Stimulated activated CD8-positive, alpha-beta memory T cell treated with anti-CD3 and anti-CD28 coated beads, Interleukin-4, amount 100 ng/mL, for 1 hour (primary cell): ENCODE results near the gene APP.
"Not testable (repeated sequence)": the region's sequence is repeated elsewhere in the genome, so short reads cannot be mapped to it uniquely, and the experiment has no call there.

Source experiments
- DNase-seq, 2 donors: peaks; one replicate each; pipeline ENCODE4 v3.0.0-alpha.2; 2020; ENCODE audit warnings: low read depth in 2 of 2, low spot score in 1 of 2

Gene APP

DNA sequence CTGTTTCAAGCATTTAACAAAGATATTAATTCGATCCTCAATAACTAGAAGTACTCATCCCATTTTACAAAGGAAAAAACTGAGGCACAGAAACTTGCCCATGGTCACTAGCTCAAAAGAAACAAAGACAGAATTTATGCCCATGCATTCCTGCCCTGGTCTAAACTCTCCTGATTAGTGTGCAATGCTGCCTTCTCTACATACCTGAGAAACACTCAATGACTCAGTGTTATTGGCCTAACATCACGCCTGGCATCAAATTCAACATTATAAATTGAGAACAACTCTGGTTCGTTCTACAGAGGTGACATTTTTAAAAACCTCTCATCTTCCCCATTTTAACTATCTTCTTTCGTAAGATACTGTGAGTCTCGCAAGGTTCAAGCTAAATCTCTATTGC lies 5.2 kb downstream of the APP start:
- DNase-seq = no peak

DNA sequence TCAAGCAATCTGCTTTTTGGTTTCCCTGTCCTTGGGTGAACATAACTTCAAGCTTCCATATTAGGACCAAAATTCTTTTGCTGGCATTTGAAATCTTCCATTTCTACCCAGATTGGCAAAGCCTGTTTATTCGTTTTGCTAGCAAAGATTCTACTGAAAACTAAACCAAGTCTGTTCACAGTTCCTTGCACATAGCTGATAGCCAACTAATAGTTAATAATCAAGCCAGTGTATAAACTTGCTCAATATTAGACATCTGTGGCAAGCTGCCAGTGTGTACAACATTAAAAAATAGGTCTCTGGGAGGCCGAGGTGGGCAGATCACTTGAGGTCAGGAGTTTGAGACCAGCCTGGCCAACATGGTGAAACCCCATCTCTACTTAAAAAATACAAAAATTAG lies 6.3 kb downstream of the APP start:
- no peak for DNase-seq

GRCh38 chr21:26162081-26162480 lies 8.5 kb downstream of the APP start:
- DNase-seq = no peak

DNA sequence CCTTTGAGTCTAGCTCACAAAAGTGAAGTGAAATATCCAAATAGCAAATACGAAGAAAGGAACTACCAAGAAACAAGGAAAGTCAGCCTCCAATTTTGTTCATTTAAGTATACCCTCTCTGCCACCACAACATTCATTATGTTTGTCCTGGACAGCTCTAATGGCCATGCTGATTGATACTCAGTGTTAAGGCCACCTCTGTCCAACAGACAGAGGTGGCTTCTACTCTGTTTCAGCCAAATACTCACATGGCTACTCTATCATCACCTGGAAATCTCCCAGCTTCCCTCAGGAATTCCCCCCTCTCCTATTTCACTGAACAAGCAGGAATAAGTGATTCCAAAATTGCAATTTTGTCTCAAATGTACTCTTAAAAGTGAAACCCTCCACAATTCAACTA lies 10.7 kb downstream of the APP start:
- no peak for DNase-seq

GRCh38 chr21:26157801-26158200 lies 12.8 kb downstream of the APP start:
- DNase-seq = no peak

GRCh38 chr21:26154753-26155152 lies 15.8 kb downstream of the APP start:
- DNase-seq = no peak

GRCh38 chr21:26153758-26154157 lies 16.8 kb downstream of the APP start:
- no peak for DNase-seq

GRCh38 chr21:26148840-26149354 lies 21.7 kb downstream of the APP start:
- no peak for DNase-seq

DNA sequence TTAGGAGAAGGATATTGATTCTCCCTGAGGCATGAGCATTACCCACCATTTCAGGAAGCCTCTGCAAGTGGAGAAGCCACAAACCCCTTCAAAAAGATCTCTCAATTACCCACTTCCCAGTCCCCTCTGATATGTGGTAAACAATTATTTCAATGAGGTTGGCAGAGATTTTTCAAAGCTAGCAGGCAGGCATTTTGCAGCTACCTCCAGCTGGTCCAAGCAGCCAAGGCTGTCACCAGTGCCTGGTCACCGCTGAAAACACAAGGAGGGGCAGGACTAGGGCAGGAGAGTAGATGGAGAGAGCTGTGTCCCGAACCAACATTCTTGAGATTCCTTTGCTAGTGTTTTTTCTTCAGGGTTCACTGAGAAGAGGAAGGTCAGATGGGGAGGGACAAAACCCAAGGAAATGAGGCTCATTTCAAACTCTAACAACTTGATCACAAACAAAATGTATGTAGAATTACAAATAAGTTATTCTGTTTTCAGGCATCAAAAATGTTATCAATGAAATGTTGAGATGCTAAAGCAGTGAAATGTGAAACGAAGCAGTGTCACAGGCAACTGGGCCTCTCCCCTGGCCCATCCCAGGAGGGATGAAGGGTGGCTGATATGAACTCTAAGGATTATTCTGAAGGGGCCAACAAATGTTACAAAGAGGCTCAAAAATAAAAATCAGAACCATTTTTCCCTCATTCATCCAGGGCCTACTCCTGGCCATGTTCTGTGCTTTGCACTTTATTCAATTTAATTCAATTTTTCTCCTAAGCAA lies 22.3 kb downstream of the APP start:
- no peak for DNase-seq

GRCh38 chr21:26147535-26147934 lies 23.0 kb downstream of the APP start:
- no peak for DNase-seq

GRCh38 chr21:26146681-26147080 lies 23.9 kb downstream of the APP start:
- no peak for DNase-seq

DNA sequence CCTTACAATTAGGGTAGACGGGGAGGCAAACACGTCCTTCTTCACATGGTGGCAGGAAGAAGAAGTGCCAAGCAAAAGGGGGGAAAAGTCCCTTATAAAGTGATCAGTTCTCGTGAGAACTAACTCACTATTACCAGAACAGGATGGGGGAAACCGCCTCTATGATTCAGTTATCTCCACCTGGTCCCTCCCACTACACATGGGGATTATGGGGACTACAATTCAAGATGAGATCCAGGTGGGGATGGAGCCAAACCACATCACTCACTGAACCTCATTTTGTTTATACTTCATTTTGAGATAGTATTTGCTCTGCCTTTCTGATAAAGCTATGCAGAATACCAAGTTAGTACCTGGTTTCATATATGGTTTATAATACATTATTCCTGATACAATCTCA lies 26.5 kb downstream of the APP start:
- no peak for DNase-seq

DNA sequence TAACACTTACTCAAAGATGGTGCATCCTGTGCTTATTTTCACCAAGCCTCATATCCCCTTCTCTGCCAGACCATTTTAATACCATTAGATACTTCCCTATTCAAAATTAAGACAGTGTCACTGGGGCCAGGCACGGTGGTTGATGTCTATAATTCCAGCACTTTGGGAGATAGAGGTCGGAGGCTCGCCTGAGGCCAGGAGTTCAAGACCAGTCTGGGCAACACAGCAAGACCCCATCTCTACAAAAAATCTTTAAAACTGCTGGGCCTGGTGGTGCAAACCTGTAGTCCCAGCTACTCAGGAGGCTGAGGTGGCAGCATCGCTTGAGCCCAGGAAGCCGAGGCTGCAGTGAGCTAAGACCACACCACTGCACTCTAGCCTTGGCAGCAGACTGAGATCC lies 28.2 kb downstream of the APP start:
- DNase-seq = no peak

GRCh38 chr21:26140926-26141325 lies 29.6 kb downstream of the APP start:
- DNase-seq = no peak

DNA sequence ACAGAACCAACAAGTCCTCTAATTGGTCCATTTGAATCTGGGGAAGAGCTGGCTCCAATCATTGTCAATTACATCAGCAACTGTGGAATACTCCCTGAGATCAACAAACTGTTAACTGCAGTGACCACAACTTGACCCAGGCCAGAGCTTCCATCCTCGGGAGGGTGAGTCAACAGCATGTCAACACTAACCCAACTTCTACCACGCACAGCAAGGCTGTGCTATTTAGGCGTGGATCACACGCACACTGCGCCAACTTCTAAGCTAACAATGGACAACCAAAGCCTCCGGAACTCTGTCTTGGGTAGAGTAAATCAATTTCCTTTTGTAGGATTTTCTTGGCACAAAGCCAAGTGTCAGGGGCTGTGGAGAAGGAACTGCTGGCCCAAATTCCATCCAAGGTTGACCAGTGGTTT lies 30.4 kb downstream of the APP start:
- no peak for DNase-seq

DNA sequence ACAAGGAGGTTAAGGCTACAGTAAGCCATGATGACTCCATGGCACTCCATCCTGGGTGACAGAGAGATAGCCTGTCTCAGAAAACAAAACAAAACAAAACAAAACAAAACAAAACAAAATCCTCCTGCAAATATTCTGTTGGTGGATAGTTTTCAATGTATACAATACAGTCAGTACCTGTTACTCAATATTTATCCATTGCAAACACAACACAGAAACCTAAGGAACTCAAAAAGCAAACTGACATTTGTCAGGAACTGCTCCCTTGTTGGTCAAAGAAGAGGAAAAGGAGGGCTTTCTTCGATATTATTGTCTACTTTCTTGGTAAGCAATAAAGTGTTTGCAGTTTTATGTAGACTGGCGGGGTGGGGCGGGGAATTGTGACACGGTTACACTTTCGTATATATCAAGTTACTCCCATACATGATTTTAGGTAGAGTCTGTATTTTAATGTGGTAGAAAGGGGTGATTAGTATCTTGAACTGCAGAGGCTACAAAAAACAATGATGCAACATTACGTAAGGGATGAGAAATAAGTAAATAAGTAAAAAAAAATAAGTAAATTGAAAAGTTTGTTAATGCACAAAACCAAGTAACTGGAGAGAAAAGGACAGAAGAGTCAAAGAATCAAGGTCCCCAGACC lies 31.8 kb downstream of the APP start:
- no peak for DNase-seq

GRCh38 chr21:26137379-26138060 lies 33.0 kb downstream of the APP start:
- no peak for DNase-seq

- no peak for DNase-seq
Observed at GRCh38 chr21:26136671-26137070, 33.9 kb downstream of the APP start.

DNA sequence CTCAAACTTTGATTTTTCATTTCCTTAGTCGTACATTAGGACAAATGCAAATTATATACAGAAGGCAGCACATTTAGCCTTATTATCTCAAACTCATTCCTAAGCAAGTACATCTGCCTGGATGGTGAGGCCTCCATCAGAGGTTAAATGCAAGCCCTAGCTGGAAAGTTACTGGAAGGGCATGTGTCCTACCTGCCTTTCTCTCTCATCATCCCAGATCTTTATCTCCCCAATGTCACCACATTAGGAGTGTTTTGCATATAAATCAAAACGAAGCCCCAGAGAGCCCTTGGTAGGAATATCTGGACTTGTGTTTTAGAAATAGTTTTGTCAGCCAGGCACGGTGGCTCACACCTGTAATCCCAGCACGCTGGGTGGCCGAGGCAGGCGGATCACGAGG lies 35.0 kb downstream of the APP start:
- DNase-seq = no peak

DNA sequence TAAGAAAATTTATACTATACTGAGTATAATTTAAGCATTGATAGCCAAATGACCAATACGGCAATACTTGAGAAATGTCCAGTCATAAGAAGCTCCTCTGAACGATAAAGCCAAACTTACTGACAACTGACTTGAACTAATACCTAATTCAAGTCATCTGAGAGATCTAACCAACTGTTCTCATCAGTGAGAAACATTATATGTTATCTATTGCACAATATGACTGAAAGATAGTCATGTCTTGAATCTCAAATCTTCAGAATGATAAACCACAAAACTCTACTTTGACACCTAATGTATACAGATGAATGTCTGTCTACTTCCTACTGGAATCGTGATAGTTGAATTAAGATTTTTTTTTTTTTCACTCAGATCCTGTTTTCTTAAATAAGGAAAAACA lies 39.0 kb downstream of the APP start:
- no peak for DNase-seq

- DNase-seq = not testable (repeated sequence)
Observed at GRCh38 chr21:26131053-26131452, 39.5 kb downstream of the APP start.

GRCh38 chr21:26130249-26130881 lies 40.2 kb downstream of the APP start:
- DNase-seq = no peak
